ENCODE results near the gene HIVEP2. TPM values are rescaled to one million over a fixed set of nuclear protein-coding genes. Genes with fewer than 3 reads are reported as not detected.
A peak's percentile ranks its signal among the peaks of the same experiment; 100 is the strongest.

Gene HIVEP2
- total and polyA plus RNA-seq, 2 experiments from 2014 or later: 8.3 to 21.0 TPM

DNA sequence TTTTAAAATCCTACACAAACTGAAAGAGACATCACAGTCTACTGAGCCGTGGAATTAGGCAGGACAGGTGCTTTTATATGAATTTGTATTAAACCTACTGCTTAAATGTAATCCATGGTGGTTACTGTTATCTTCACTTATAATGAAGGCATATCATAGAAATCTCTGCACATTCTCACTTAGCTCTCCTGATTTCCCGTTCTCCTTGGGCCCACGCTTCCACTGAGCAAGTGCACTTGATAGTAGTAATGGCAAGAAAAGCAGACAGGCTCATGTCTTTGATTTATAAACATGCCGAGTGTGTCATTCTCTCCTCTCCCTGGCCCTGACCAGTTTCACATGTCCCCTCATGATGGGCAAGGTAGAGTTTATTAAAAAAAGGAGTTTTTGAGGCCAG, 186.3 kb downstream of the HIVEP2 start:
- no peak for DNase-seq
- Histone ChIP-seq H3K9me3 (ENCODE audit: low read depth) (no peaks in the 10 kb centered on the region), H3K4me3 (no peak overlapping the region), H3F3A (ENCODE audit: insufficient read depth) (peaks cover 48% of the 10 kb centered on the region), H3K36me3 (ENCODE audit: low read depth) (peaks cover 27% of the 10 kb centered on the region), H3K4me2 (ENCODE audit: unreplicated experiment) (no peak overlapping the region), H3K79me2 (ENCODE audit: insufficient read depth) (peaks cover 50% of the 10 kb centered on the region), H4K20me1 (ENCODE audit: insufficient read depth) (no peaks in the 10 kb centered on the region), H3K9ac (no peak overlapping the region), H3K27me3 (replicated peaks; ENCODE audit: insufficient read depth) (no peaks in the 10 kb centered on the region), H3K4me1 (ENCODE audit: insufficient read depth) (peaks cover 72% of the 10 kb centered on the region), H3K27ac (no peak overlapping the region), H2AFZ (no peak overlapping the region), H3K9me2 (ENCODE audit: insufficient read depth) (no peaks in the 10 kb centered on the region)
- in situ Hi-C loops (cut with MboI): no loop called here
- 99% methylated on average over 4 of the region's 4 CpGs for WGBS, 2 experiments (ENCODE audit: low coverage in 1 of 2, low lambda C conversion rate in 2 of 2, missing lambda C conversion rate in 2 of 2)
- TF ChIP-seq EZH2phosphoT487 (IDR thresholded peaks at IDR 0.05; ENCODE audit: insufficient read depth, low read depth): no peak
- TF ChIP-seq EZH2 (IDR thresholded peaks at IDR 0.05; ENCODE audit: insufficient read depth, poor library complexity, severe bottlenecking): no peak

DNA sequence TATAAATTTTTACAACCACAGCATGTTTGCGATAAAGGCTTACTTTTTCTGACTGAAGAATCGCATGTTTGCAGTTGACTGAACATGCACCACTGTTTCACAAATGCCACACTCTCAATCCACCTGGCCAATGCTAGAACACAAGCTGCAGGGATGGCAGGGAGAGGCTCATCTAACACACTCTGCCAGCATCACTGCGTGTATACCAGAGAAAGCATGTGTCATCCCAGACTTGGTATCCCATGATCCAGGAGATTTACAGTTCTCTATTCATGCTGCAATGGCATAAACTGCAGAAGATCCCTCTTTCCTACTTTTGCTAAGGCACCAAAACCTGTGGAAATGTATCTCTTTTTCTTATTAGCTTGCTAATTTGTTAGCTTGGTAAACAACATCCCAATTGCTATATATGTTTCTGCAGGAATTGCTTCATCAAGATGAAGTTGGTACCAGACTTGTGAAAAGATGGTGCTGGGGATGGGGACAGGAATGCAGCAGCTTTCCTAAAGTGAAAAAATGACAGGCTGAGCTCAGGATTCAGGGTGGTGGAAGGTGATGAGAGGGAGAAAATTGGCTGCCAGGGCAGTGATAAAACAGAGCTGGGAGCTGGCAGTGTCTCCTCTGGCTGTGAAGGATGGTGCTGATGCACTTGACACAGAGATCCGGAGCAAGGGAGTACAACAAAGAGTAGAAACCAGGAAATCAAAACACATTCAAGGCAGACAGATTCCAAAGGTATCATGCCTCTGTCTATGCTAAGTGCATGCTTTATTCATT, 186.9 kb downstream of the HIVEP2 start:
- Histone ChIP-seq H2AFZ (no peak overlapping the region), H3K4me2 (ENCODE audit: unreplicated experiment) (no peak overlapping the region), H3K27me3 (replicated peaks; ENCODE audit: insufficient read depth) (no peaks in the 10 kb centered on the region), H3F3A (ENCODE audit: insufficient read depth) (peaks cover 42% of the 10 kb centered on the region), H3K4me3 (no peak overlapping the region), H3K27ac (no peak overlapping the region), H3K9ac (no peak overlapping the region), H4K20me1 (ENCODE audit: insufficient read depth) (no peaks in the 10 kb centered on the region), H3K9me2 (ENCODE audit: insufficient read depth) (no peaks in the 10 kb centered on the region), H3K36me3 (ENCODE audit: low read depth) (peaks cover 32% of the 10 kb centered on the region), H3K4me1 (ENCODE audit: insufficient read depth) (peaks cover 66% of the 10 kb centered on the region), H3K79me2 (ENCODE audit: insufficient read depth) (peaks cover 50% of the 10 kb centered on the region), H3K9me3 (ENCODE audit: low read depth) (no peaks in the 10 kb centered on the region)
- WGBS, 2 experiments (ENCODE audit: low coverage in 1 of 2, low lambda C conversion rate in 2 of 2, missing lambda C conversion rate in 2 of 2): 81% methylated on average over 4 of the region's 4 CpGs
- DNase-seq: no peak
- TF ChIP-seq EZH2phosphoT487 (IDR thresholded peaks at IDR 0.05; ENCODE audit: insufficient read depth, low read depth) (no peak), EZH2 (IDR thresholded peaks at IDR 0.05; ENCODE audit: insufficient read depth, poor library complexity, severe bottlenecking) (no peak)
- in situ Hi-C loops (cut with MboI): no loop called here

DNA sequence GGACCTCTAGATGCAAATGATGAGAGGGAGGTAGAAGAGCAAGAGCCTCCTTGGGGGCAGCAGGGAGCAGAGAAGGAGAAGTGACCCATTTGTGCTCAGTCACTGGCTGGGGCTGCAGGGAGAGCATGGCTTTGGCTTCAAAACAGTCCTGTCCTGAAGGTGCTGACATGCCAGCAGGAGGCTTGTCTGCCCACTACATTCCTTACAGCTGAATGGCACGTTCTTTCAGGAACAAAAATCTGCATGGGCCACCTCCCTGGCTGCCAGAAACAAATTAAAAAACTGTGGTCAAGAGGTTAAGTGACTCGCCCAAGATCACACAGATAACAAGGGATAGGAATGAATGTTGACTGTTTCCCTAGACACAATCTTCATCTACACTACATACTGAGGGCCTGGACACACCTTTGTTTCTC, 188.8 kb downstream of the HIVEP2 start:
- Histone ChIP-seq H4K20me1 (ENCODE audit: insufficient read depth) (no peaks in the 10 kb centered on the region), H3K4me1 (ENCODE audit: insufficient read depth) (peaks cover 50% of the 10 kb centered on the region), H3K9me3 (ENCODE audit: low read depth) (no peaks in the 10 kb centered on the region), H3K9ac (no peak overlapping the region), H3K27me3 (replicated peaks; ENCODE audit: insufficient read depth) (no peaks in the 10 kb centered on the region), H3F3A (ENCODE audit: insufficient read depth) (peaks cover 35% of the 10 kb centered on the region), H3K4me2 (ENCODE audit: unreplicated experiment) (peak overlapping the region; percentile 21), H3K9me2 (ENCODE audit: insufficient read depth) (no peaks in the 10 kb centered on the region), H2AFZ (no peak overlapping the region), H3K79me2 (ENCODE audit: insufficient read depth) (peaks cover 42% of the 10 kb centered on the region), H3K27ac (peak overlapping the region; percentile 55), H3K36me3 (ENCODE audit: low read depth) (peaks cover 41% of the 10 kb centered on the region), H3K4me3 (no peak overlapping the region)
- 0 out of 2 replicates have a peak, but pooled peaks have one; percentile 74 for TF ChIP-seq EZH2phosphoT487 (IDR thresholded peaks at IDR 0.05; ENCODE audit: insufficient read depth, low read depth)
- TF ChIP-seq EZH2 (IDR thresholded peaks at IDR 0.05; ENCODE audit: insufficient read depth, poor library complexity, severe bottlenecking): no peak
- peak; percentile 81 for DNase-seq
- 0% methylated on average over 2 of the region's 2 CpGs for WGBS, 2 experiments (ENCODE audit: low coverage in 1 of 2, low lambda C conversion rate in 2 of 2, missing lambda C conversion rate in 2 of 2)
- in situ Hi-C loops (cut with MboI): no loop called here

DNA sequence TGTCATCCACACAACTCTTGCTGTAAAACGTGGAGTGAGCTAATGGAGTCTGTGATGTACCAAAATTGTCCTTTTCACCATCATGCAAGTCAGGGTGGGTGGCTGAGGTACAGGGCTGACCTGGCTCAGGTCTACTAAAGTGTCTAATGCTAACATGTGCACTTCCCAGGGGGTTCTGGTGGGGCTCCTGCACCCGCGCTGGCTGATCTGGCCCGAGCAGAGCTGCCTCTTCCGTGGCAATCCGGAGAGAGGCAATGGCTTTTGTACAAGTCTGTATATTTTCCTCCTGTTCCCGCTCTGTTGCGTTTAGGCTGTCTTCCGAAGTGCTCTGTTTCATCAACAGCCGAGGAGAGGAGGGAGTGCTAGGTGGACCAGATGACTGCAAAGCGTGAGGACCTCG, 191.8 kb downstream of the HIVEP2 start:
- H3K9ac ChIP-seq: no peak overlapping the region
- H3K4me3 ChIP-seq: no peak overlapping the region
- in situ Hi-C loops (cut with MboI): no loop called here
- no peak overlapping the region for H2AFZ ChIP-seq
- H3K79me2 ChIP-seq (ENCODE audit: insufficient read depth): peaks cover 35% of the 10 kb centered on the region
- no peaks in the 10 kb centered on the region for H3K9me3 ChIP-seq (ENCODE audit: low read depth)
- H3K27ac ChIP-seq: no peak overlapping the region
- H4K20me1 ChIP-seq (ENCODE audit: insufficient read depth): no peaks in the 10 kb centered on the region
- H3K36me3 ChIP-seq (ENCODE audit: low read depth): peaks cover 25% of the 10 kb centered on the region
- H3K27me3 ChIP-seq (replicated peaks; ENCODE audit: insufficient read depth): no peaks in the 10 kb centered on the region
- no peak overlapping the region for H3K4me2 ChIP-seq (ENCODE audit: unreplicated experiment)
- TF ChIP-seq EZH2 (IDR thresholded peaks at IDR 0.05; ENCODE audit: insufficient read depth, poor library complexity, severe bottlenecking) (no peak), EZH2phosphoT487 (IDR thresholded peaks at IDR 0.05; ENCODE audit: insufficient read depth, low read depth) (no peak)
- 98% methylated on average over 12 of the region's 12 CpGs for WGBS, 2 experiments (ENCODE audit: low coverage in 1 of 2, low lambda C conversion rate in 2 of 2, missing lambda C conversion rate in 2 of 2)
- peaks cover 15% of the 10 kb centered on the region; the same call in 1 of the 2 replicates for H3F3A ChIP-seq (ENCODE audit: insufficient read depth)
- H3K9me2 ChIP-seq (ENCODE audit: insufficient read depth): no peaks in the 10 kb centered on the region
- no peak for DNase-seq
- H3K4me1 ChIP-seq (ENCODE audit: insufficient read depth): peaks cover 26% of the 10 kb centered on the region
